HG03354 (cell line): Measurements from ENCODE around the gene SESTD1.
"Not testable (repeated sequence)": the region's sequence is repeated elsewhere in the genome, so short reads cannot be mapped to it uniquely, and the experiment has no call there.

ENCODE experiments used
- ATAC-seq: cut with Tn5 transposase; IDR thresholded peaks from one replicate; pipeline ENCODE4 v1.9.1; 2021; ENCODE audit warnings: mild to moderate bottlenecking; ENCODE audit not compliant: unreplicated experiment, poor library complexity, severe bottlenecking

SESTD1 gene

GRCh38 chr2:179068991-179069643 is 195.5 kb downstream of the SESTD1 start:
- ATAC-seq: no peak

- ATAC-seq: peak; percentile 78
These were observed 205.5 kb downstream of the SESTD1 start for GRCh38 chr2:179059026-179059700.

- ATAC-seq: no peak
These were observed 206.9 kb downstream of the SESTD1 start for GRCh38 chr2:179057737-179058136.

- ATAC-seq: not testable (repeated sequence)
These were observed 211.1 kb downstream of the SESTD1 start for GRCh38 chr2:179053568-179053967.
